Smooth muscle cell (in vitro differentiated cells): ENCODE data around the gene NFIA. TPM values are rescaled to one million over a fixed set of nuclear protein-coding genes. Genes with fewer than 3 reads are reported as not detected.

Experiments used
- DNase-seq: peaks from one replicate; lab custom pipeline; 2025; ENCODE audit not compliant: unreplicated experiment; lab: John Stamatoyannopoulos, UW
- H2AFZ ChIP-seq: fragments of 200-600 bp; sonication (generic); 2 replicates; pipeline ENCODE4 v1.6.0; 2016; ENCODE audit warnings: antibody characterized with exemption, low read depth, mild to moderate bottlenecking
- H3F3A ChIP-seq: fragments of 200-600 bp; sonication (generic); 2 replicates; pipeline ENCODE4 v1.6.0; 2017; ENCODE audit warnings: antibody characterized with exemption, low read depth
- H3K27ac ChIP-seq: fragments of 200-600 bp; sonication (generic); 2 replicates; pipeline ENCODE4 v1.5.1; 2016; ENCODE audit warnings: low read depth, mild to moderate bottlenecking
- H3K27me3 ChIP-seq: fragments of 200-600 bp; sonication (generic); 2 replicates; pipeline ENCODE4 v1.6.1; 2016; ENCODE audit warnings: low read depth, mild to moderate bottlenecking
- H3K36me3 ChIP-seq: fragments of 200-600 bp; sonication (generic); 2 replicates; pipeline ENCODE4 v1.5.1; 2016; ENCODE audit warnings: low read depth
- H3K4me1 ChIP-seq: fragments of 200-600 bp; sonication (generic); 2 replicates; pipeline ENCODE4 v1.5.1; 2016; ENCODE audit warnings: low read depth
- H3K4me2 ChIP-seq: fragments of 200-600 bp; sonication (generic); 2 replicates; pipeline ENCODE4 v1.6.0; 2016; ENCODE audit warnings: mild to moderate bottlenecking
- H3K4me3 ChIP-seq: fragments of 200-600 bp; sonication (generic); 2 replicates; pipeline ENCODE4 v1.5.1; 2016; ENCODE audit warnings: mild to moderate bottlenecking
- H3K79me2 ChIP-seq: fragments of 200-600 bp; sonication (generic); 2 replicates; pipeline ENCODE4 v1.6.0; 2016; ENCODE audit warnings: low read depth, mild to moderate bottlenecking
- H3K9ac ChIP-seq: fragments of 200-600 bp; sonication (generic); 2 replicates; pipeline ENCODE4 v1.6.0; 2016; ENCODE audit warnings: low read depth
- H3K9me3 ChIP-seq: fragments of 200-600 bp; sonication (generic); replicated peaks from 2 replicates; pipeline ENCODE4 v1.5.1; 2016; ENCODE audit warnings: low read depth
- H4K20me1 ChIP-seq: fragments of 200-600 bp; sonication (generic); 2 replicates; pipeline ENCODE4 v1.6.0; 2016; ENCODE audit warnings: low read depth
- WGBS: methylation state at CpG from one replicate; pipeline ENCODE4 v1.1.7; 2016; ENCODE audit warnings: low lambda C conversion rate; 5-methylcytosine and 5-hydroxymethylcytosine counted together
- polyA plus RNA-seq: library from polyadenylated mRNA; unstranded; fragments of >200 nt; fragmentation: Nextera tagmentation; extraction: Ambion mirVana; gene quantifications from 2 replicates; pipeline ENCODE4 v1.2.1, GENCODE V29; 2016
- total RNA-seq: library from RNA; depleted of rRNA; stranded (reverse); fragments of >200 nt; gene quantifications from 2 replicates; pipeline ENCODE4 v1.2.3, GENCODE V29; 2014
- TF ChIP-seq, protein P1 (sequence below): fragments of 200-600 bp; sonication (generic); IDR thresholded peaks from 2 replicates; pipeline ENCODE4 v1.5.1; 2017; ENCODE audit warnings: borderline replicate concordance, mild to moderate bottlenecking, antibody characterized with exemption; ENCODE audit not compliant: insufficient read depth, poor library complexity, severe bottlenecking

NFIA gene
- total and polyA plus RNA-seq, 2 experiments from 2014 or later, result 5.0 to 6.2 TPM

DNA sequence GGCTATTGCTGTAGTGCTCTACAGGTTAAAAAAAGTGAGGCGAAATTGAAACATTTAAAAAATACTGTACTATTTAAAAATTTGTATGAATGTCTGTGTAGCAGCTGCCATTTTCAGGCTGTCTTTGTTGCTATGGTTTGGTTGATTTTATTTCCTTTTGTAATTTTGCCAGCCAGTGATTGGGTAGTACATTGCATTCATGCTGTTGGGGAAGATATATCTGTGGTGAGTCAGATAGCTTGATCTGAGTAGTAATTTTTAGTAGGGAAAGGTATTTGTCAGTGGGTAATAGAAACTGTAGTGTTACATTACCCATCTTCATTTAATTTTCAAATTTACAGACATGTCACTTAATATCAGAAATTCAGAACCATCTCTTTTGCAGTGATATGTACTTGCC, 15.0 kb downstream of the NFIA start:
- Histone ChIP-seq H4K20me1 (peaks cover 5% of the 10 kb centered on the region), H3K27me3 (no peaks in the 10 kb centered on the region), H3K4me1 (peaks cover 13% of the 10 kb centered on the region), H3F3A (no peaks in the 10 kb centered on the region), H3K36me3 (no peaks in the 10 kb centered on the region), H2AFZ (no peak overlapping the region), H3K4me3 (no peak overlapping the region), H3K27ac (no peak overlapping the region), H3K9ac (no peak overlapping the region), H3K79me2 (no peaks in the 10 kb centered on the region), H3K4me2 (no peak overlapping the region), H3K9me3 (no peaks in the 10 kb centered on the region)
- TF ChIP-seq, protein P1, sequence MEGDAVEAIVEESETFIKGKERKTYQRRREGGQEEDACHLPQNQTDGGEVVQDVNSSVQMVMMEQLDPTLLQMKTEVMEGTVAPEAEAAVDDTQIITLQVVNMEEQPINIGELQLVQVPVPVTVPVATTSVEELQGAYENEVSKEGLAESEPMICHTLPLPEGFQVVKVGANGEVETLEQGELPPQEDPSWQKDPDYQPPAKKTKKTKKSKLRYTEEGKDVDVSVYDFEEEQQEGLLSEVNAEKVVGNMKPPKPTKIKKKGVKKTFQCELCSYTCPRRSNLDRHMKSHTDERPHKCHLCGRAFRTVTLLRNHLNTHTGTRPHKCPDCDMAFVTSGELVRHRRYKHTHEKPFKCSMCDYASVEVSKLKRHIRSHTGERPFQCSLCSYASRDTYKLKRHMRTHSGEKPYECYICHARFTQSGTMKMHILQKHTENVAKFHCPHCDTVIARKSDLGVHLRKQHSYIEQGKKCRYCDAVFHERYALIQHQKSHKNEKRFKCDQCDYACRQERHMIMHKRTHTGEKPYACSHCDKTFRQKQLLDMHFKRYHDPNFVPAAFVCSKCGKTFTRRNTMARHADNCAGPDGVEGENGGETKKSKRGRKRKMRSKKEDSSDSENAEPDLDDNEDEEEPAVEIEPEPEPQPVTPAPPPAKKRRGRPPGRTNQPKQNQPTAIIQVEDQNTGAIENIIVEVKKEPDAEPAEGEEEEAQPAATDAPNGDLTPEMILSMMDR, result no peak
- WGBS, result 93% methylated on average over 1 of the region's 1 CpG
- DNase-seq, result no peak

DNA sequence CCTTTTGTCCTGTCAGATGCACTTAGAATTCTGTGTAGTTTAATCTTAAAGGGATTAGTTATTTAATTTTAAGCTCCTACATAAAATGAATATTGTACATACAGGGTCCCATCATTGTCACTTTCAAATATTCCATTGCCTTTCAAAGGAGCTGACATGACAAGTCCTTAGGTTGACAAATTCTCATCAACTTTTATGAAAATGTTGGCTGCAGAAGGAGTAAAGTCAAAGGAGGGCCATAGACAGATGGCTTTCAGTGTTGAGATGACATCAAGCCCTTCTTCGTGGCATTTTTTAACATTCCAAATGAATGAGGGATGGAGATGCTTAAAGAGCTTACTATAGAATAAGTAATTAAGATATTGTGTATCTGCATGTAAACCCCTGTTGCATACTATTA, 15.4 kb downstream of the NFIA start:
- WGBS, result 83% methylated on average over 1 of the region's 1 CpG
- TF ChIP-seq, protein P1, result no peak
- no peak overlapping the region for H3K4me3 ChIP-seq
- H3K79me2 ChIP-seq, result no peaks in the 10 kb centered on the region
- H4K20me1 ChIP-seq, result peaks cover 5% of the 10 kb centered on the region
- no peak for DNase-seq
- no peaks in the 10 kb centered on the region for H3F3A ChIP-seq
- H2AFZ ChIP-seq, result no peak overlapping the region
- H3K4me1 ChIP-seq, result peaks cover 13% of the 10 kb centered on the region
- no peak overlapping the region for H3K9ac ChIP-seq
- no peaks in the 10 kb centered on the region for H3K36me3 ChIP-seq
- H3K4me2 ChIP-seq, result no peak overlapping the region
- no peaks in the 10 kb centered on the region for H3K9me3 ChIP-seq
- no peaks in the 10 kb centered on the region for H3K27me3 ChIP-seq
- no peak overlapping the region for H3K27ac ChIP-seq

DNA sequence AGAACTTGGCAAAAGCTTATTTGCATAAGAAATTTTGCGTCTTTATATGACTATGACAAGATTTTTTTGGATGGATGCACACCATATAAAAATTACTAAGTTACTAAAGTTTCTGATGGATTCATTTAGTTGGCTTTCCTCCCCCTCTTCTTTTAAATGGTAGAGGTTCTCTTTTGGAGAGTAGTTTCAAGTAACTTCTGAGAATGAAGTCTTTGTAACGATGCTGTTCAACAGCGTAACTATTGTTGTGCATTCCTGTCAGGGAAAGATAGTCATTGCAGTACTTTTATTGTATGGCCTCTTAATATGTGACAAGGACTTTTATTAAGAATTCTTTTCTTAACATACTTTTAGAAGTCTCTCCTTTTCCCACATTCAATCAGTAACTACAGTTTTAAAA, 16.0 kb downstream of the NFIA start:
- H4K20me1 ChIP-seq, result peaks cover 5% of the 10 kb centered on the region
- H3K4me1 ChIP-seq, result peaks cover 9% of the 10 kb centered on the region
- H3K4me3 ChIP-seq, result no peak overlapping the region
- no peaks in the 10 kb centered on the region for H3K79me2 ChIP-seq
- TF ChIP-seq, protein P1, result no peak
- H2AFZ ChIP-seq, result no peak overlapping the region
- no peaks in the 10 kb centered on the region for H3K36me3 ChIP-seq
- no peak overlapping the region for H3K27ac ChIP-seq
- no peak for DNase-seq
- no peaks in the 10 kb centered on the region for H3K27me3 ChIP-seq
- H3F3A ChIP-seq, result no peaks in the 10 kb centered on the region
- H3K4me2 ChIP-seq, result no peak overlapping the region
- H3K9me3 ChIP-seq, result no peaks in the 10 kb centered on the region
- WGBS, result 93% methylated on average over 3 of the region's 3 CpGs
- H3K9ac ChIP-seq, result no peak overlapping the region

DNA sequence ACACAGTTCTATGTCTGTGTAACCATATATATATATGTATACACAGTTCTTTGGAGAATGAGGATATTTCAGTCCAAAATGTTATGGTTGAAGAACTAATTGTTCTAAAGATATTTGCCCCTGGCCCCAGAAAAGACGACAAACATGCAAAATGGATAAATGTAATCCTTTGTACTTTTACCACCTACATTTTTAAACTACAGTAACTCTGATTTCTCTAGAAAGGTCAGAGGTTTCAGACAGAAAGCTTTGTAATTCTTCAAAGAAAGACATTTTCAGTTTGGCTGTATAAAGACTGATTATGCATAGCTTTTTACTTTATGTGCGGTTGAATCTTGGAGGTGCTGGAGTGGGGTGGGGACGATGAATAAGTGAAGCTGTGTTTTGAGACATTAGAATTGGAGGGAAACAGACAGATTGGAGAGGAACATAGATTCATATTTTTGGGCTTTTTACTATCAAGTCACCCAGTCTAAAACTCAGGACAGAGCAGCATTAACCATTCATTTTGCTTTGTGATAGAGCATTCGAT, 16.6 kb downstream of the NFIA start:
- Histone ChIP-seq H3K4me2 (no peak overlapping the region), H3K9me3 (no peaks in the 10 kb centered on the region), H4K20me1 (no peaks in the 10 kb centered on the region), H3K27ac (no peak overlapping the region), H3K9ac (no peak overlapping the region), H3F3A (no peaks in the 10 kb centered on the region), H3K36me3 (no peaks in the 10 kb centered on the region), H3K4me3 (no peak overlapping the region), H3K27me3 (no peaks in the 10 kb centered on the region), H2AFZ (no peak overlapping the region), H3K4me1 (peaks cover 2% of the 10 kb centered on the region), H3K79me2 (no peaks in the 10 kb centered on the region)
- DNase-seq, result no peak
- TF ChIP-seq, protein P1, result no peak
- WGBS, result 95% methylated on average over 4 of the region's 4 CpGs
